Lung (tissue), 12 donors: ENCODE results near the gene SKIC8. TPM values are rescaled to one million over a fixed set of nuclear protein-coding genes. Genes with fewer than 3 reads are reported as not detected.
A peak's percentile ranks its signal among the peaks of the same experiment; 100 is the strongest.

Source experiments
- ATAC-seq: fragments of 200-7000 bp; cut with Tn5 transposase; one replicate; pipeline ENCODE4 v1.9.1; 2020; ENCODE audit warnings: moderate number of reproducible peaks; ENCODE audit not compliant: insufficient read depth, low FRiP score
- DNase-seq, 3 donors: peaks; one replicate each; pipeline ENCODE4 v3.0.0-alpha.2; 2013 to 2017
- H3K27ac ChIP-seq, 2 donors: one replicate each; pipeline ENCODE4 v1.5.1; 2013; ENCODE audit warnings: mild to moderate bottlenecking in 2 of 2, moderate library complexity in 2 of 2, control low read depth in 1 of 2, inconsistent platforms in 1 of 2, low read depth in 1 of 2, low read length in 1 of 2
- H3K27me3 ChIP-seq, 3 donors: one replicate each; pipeline ENCODE4 v1.5.1; 2013; ENCODE audit warnings: low read length in 2 of 3; ENCODE audit not compliant: control insufficient read depth in 3 of 3, insufficient read depth in 3 of 3
- H3K36me3 ChIP-seq, 4 donors: one replicate each; pipeline ENCODE4 v1.5.1; 2013; ENCODE audit warnings: low read length in 4 of 4, mild to moderate bottlenecking in 1 of 4, moderate library complexity in 1 of 4; ENCODE audit not compliant: control insufficient read depth in 4 of 4, insufficient read depth in 4 of 4
- H3K4me1 ChIP-seq, 5 donors: one replicate each; pipeline ENCODE4 v1.5.1; 2013; ENCODE audit warnings: low read length in 5 of 5, mild to moderate bottlenecking in 2 of 5, moderate library complexity in 1 of 5; ENCODE audit not compliant: control insufficient read depth in 5 of 5, insufficient read depth in 5 of 5
- H3K4me3 ChIP-seq: one replicate; pipeline ENCODE4 v1.5.1; 2013; ENCODE audit warnings: mild to moderate bottlenecking, control low read depth, moderate library complexity
- H3K9ac ChIP-seq, 2 donors: one replicate each; pipeline ENCODE4 v1.5.1; 2013; ENCODE audit warnings: low read length in 2 of 2, control low read depth in 1 of 2; ENCODE audit not compliant: insufficient read depth in 1 of 2
- H3K9me3 ChIP-seq, 4 donors: one replicate each; pipeline ENCODE4 v1.5.1; 2013; ENCODE audit warnings: low read length in 3 of 4, mild to moderate bottlenecking in 1 of 4, moderate library complexity in 1 of 4; ENCODE audit not compliant: control insufficient read depth in 4 of 4, insufficient read depth in 3 of 4
- CTCF ChIP-seq: IDR thresholded peaks from 2 replicates; pipeline ENCODE4 v1.5.1; 2012; ENCODE audit warnings: mild to moderate bottlenecking; ENCODE audit errors: control extremely low read depth, extremely low read depth
- WGBS, 2 donors: extraction: QIAGEN DNeasy Blood & Tissue Kit; methylation state at CpG; one replicate each; pipeline ENCODE4 v1.1.7; 2013; 5-methylcytosine and 5-hydroxymethylcytosine counted together
- polyA plus RNA-seq, 2 donors: library from polyadenylated mRNA; stranded (reverse); fragments of 200-250 nt; gene quantifications; one replicate each; pipeline ENCODE4 v1.2.1, GENCODE V29; 2013
- total RNA-seq, 2 donors: library from RNA; depleted of rRNA in 1 of 2; stranded (reverse); fragments of >200 nt in 1 of 2; gene quantifications; one replicate each; pipeline ENCODE4 v1.2.1, GENCODE V29; 2014 to 2021
- donor health status: control.
- donor health status: control.
- donor health status: Bipolar disorder and iron deficiency.
- donor health status: healthy.
- donor health status: DM: yes; HTN: yes; CAD: no.

Gene SKIC8
- total and polyA plus RNA-seq, 4 donors = 45.1 to 64.9 (median 54.1) TPM

- Histone ChIP-seq H3K27me3 (peaks cover 3 to 45% (median 43%) of the 10 kb centered on the region in 3 donors), H3K4me1 (peaks cover 0 to 13% (median 0%) of the 10 kb centered on the region in 5 donors), H3K27ac (no peak overlapping the region), H3K9me3 (peaks cover 0 to 5% (median 0%) of the 10 kb centered on the region in 4 donors), H3K9ac (no peak overlapping the region), H3K36me3 (no peaks in the 10 kb centered on the region), H3K4me3 (no peak overlapping the region)
- DNase-seq (peak in 2 of 3 donors; percentile 18 to 33), ATAC-seq (no peak)
- WGBS, 2 donors = 8 to 9% methylated on average over 53 of the region's 53 CpGs
- TF ChIP-seq CTCF = no peak
Measured at GRCh38 chr15:78341057-78341987, 41.9 kb upstream of the SKIC8 start.

- no peak within 1 kb of the TSS for H3K27ac ChIP-seq
- H3K4me3 ChIP-seq = no peak within 1 kb of the TSS
- H3K27me3 ChIP-seq = peaks cover 7 to 48% (median 48%) of the 10 kb centered on the region in 3 donors
- 2 to 3% methylated on average over 55 to 67 of the region's 67 CpGs for WGBS, 2 donors
- DNase-seq (no peak), ATAC-seq (no peak)
- no peak for TF ChIP-seq CTCF
- peaks cover 0 to 13% (median 0%) of the 10 kb centered on the region in 5 donors for H3K4me1 ChIP-seq
- no peak within 1 kb of the TSS for H3K9ac ChIP-seq
- H3K36me3 ChIP-seq = no peaks in the 10 kb centered on the region
- peaks cover 0 to 7% (median 0%) of the 10 kb centered on the region in 4 donors for H3K9me3 ChIP-seq
Measured at GRCh38 chr15:78340231-78341056, 41.0 kb upstream of the SKIC8 start, which contains the start of gene CRABP1. TSS of gene CRABP1 (plus strand) at chr15:78340353. CDS start at chr15:78340429, 76 bp downstream.

- H3K9me3 ChIP-seq = peaks cover 0 to 7% (median 0%) of the 10 kb centered on the region in 4 donors
- peaks cover 7 to 53% (median 48%) of the 10 kb centered on the region in 3 donors for H3K27me3 ChIP-seq
- WGBS, 2 donors = 27% methylated on average over 17 of the region's 17 CpGs
- no peak for TF ChIP-seq CTCF
- peaks cover 0 to 13% (median 0%) of the 10 kb centered on the region in 5 donors for H3K4me1 ChIP-seq
- ATAC-seq = no peak
- H3K27ac ChIP-seq = no peak overlapping the region
- no peak overlapping the region for H3K9ac ChIP-seq
- no peak for DNase-seq
- H3K4me3 ChIP-seq = no peak overlapping the region
- H3K36me3 ChIP-seq = no peaks in the 10 kb centered on the region
Measured at GRCh38 chr15:78339559-78339958, 40.1 kb upstream of the SKIC8 start.
